ENCODE measurements around the gene LRP1B.

Gene LRP1B

DNA sequence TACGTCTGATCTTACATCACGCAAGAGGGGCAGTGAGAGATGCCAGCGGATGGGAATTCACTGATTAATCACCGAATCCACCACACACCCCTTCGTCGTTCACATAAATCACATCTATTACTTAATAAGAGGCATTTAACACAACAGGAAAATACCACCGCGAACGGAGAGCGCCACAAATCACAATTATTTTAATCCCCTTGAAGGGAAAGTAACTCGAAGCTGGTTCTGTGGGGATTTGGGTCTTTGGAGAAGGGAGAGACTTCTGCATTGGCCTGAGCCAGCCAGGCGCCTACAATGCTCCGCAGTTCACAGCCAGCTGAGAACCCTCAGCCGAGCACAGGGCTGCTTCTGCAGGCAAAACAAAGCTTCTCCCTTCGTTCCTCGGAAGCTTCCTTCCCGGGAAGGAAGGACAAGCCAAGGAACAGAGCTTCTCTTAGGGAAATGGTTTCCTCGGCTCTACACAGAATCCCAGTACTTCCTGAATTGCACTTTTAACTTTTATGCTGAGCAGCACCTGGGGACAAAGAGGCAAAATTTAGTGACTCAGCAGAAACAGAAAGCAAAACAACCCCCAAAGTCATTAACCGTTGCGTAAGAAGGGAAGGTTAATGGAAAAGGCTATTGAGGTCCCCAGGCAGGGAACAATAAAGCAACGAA, at the start of gene LRP1B:
LRP1B (minus strand) TSS at position 7 of the 660 bp plus-strand sequence. CDS start 287 bp downstream, outside the sequence.
- no peak for DNase-seq

DNA sequence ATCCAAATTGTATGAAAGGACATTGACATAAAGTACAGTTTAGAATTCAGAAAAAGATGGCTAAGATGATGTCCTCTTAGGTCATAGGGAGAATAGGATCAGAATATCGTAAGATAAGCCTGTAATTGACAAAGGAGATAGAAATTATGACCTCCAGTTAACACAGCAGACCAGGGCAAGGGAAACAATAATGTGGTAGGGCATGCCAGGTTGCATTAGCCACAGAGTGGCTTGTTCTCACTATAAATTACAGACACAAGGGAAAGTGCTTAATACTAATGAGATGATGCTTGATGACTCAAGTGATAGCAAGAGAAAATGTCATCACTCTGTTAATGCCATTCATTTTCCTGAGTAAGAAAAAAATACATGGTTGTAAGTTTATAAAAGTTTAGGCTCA, 48.9 kb upstream of the LRP1B start:
- no peak for DNase-seq

DNA sequence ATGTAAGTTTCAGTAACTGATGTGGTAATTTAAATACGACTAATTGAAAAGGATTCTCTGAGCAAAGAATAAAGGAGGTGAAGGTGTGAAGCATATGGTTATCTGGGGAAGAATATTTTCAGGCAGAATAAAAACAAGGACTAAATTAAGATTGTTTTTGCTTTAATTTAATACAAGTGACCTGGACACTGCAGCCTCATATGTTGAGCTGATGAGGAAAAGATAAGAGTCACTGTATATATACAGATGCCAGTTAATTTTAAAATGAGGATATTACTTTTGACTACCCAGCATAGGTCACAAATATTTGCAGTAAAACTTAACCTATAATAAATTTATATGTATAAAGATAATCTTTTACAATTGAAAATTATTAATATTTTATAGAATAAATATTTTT, 47.8 kb upstream of the LRP1B start:
- no peak for DNase-seq

DNA sequence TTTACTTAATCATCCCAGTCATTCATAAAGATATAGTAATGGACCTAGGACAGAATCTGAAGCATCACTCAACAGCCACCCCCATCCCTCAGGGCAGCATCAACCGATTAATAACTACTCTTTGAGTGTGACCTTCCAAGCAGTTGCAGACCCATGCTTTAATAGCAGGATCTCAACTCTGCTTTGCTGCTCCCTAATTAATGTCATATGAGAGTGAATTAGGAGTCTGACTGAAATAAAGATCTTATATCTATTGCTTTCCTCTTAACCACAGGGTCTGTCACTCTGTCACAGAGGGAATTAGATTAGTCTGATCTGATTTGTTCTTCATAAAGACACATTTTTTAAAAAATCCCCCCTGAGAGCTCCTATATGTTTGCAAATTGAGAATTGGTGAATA, 46.1 kb upstream of the LRP1B start:
- no peak for DNase-seq

DNA sequence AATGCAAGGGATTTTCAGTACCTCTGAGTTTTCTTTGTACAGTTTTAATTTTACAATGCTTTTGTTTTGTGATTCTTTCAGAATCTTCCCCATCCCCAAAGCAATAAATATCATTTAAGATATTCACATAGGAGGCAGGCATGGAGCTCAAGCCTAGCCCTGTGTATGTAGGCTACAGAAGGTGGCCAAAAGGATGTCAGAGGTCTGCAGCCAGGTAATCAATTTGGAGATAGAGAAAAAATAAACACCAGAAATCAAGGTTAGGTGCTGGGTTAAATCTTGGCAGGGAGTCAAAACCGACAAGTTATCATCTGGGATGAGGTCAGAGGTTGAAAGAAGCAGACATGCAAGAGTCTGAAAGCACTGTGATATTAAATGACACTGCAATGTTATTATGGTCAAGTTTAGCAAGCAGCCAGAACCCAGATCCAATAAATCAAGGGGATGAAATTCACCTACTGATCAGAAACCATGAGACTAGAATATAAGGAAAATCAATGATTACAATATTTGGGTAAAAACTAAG, 45.1 kb upstream of the LRP1B start:
- no peak for DNase-seq

DNA sequence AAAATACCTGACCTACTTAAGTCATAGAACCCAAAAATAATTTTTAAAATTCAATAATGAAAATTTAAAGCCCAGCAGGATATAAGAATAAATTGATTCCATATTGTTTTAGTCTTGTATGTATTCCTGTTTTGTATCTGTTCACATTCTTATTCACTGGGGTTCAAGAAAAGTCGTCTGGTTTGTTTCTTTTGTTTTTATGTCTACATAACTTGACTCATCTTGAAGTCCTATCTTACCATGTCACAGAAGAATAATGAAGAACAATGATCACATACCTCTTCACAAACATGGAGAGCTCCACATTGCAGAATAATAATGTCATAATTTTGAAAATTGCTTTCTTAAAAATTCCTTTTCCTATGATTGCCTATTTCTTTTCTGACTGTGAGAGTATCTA, 43.4 kb upstream of the LRP1B start:
- no peak for DNase-seq

DNA sequence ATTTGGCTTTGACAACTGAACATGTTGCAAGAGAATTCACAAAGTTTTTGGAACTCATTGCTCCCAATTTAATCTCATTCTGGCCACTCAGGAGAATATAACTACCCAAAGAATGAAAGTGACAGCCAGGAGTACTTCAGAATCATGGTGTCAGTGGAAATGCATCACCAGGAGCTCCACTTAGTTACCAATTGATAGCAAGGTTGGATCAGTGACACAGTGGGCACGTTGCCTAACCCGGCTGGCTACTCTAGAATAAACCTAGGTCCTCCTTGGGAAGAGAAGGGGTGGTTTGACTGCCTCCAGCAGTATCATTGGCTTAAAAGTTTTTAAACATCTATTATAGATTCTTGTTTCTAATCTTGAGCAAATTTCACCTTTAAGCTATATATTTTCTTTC, 40.0 kb upstream of the LRP1B start:
- no peak for DNase-seq

DNA sequence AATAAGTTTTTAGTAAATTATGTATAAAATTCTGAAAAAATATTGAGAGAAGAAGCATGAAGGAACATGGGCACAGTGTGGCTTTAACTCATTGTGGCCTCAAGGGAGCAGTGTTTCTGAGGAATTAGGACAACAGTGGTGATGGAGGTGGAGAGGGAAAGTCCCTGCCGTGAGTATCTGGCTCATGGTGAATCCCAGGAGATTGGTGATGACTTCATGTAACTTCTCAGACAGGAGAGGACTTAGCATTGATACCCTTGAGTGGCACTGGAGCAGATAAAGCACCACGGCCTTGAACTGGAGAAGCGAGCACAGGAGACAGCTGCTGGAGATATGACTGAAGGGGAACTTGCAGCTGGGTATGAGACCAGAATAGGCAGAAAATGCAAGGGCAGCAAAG, 35.0 kb upstream of the LRP1B start:
- no peak for DNase-seq

DNA sequence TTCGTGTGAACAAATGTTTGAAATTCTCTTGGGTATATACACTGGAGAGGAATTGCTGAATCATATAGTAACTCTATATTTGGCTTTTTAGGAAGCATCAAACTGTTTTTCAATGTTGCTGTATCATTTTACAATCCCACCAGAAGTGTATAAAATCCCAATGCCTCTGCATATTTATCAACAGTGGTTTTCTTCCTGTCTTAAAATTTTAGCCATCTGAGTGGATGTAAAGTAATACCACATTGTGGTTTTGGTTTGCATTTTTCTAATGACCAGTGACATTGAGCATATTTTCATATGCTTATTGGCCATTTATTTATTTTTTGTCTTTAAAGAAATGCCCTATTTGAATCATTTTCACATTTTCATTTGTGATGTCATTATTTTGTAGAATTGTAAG, 22.8 kb upstream of the LRP1B start:
- DNase-seq = no peak

DNA sequence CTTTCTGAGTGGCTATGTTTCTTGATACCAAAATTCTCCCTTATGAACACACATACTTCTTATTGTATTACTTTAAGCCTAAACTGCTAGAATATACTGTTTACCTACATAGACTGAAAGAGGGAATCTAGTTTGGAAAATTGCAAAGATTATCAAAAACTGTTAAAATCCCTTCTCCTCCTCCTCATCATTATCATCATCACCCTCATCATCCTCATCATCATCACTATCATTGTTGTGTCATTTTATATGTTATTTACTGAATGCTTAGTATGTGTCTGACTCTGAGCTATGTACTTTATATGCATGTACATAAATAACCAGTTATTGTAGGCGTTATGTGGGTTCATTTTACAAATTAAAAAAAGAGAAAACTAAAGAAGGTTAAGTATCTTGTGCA, 19.6 kb upstream of the LRP1B start:
- DNase-seq = no peak

DNA sequence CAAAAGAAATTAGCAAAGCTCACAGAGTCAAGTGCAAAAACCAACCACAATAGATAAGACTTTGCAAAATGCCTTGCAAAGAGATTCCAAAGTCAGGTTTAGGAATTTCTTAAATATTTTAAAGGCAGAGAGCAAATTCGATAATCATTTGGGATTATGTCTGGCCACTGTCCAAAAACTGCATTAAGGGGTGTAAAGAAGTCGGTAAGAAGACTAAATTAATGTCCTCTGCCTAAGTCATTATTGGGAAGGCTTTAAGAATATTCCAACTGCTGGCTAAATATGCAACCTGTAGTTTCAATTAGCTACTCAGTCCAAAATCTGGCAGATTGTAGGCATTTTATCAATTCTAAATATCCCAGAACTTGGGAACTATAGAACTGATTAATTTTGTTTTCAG, 13.7 kb upstream of the LRP1B start:
- no peak for DNase-seq

DNA sequence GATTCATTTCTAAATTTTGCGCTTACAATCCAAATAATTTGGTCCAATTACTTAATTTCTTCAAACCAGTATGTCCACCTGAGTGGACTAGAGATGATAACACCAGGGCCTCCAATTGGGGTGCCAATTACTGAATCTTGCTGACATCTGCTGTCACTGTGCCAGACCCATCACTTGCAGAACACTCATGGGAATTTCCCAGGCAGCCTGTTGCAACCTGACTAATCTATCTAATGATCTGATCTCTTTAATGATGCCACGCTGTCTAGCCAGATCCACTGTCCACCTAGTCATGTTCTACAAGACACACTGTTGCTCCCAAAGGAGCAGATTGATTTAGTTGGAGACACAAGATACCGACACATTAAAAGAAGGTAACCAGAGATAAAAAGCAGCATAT, 11.8 kb upstream of the LRP1B start:
- no peak for DNase-seq

DNA sequence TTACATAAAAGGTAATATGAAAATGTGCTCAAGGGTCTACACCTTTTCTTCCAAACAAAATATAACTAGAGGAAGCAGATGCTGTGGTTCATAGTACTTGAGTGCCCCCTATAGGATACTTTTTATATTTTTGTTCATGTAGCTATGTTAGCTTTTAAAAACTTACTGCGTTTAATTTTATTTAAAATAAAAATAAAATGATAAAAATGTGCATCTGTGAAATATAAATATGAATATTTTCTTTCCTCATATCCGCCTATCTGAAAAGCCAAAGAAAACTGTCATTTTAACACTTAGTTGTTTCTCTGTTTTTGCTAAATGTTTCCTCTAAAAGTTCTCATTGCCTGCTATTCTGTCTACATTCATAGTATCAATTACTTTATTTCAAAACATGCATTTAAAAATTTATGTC, 9.6 kb upstream of the LRP1B start:
- DNase-seq = no peak

DNA sequence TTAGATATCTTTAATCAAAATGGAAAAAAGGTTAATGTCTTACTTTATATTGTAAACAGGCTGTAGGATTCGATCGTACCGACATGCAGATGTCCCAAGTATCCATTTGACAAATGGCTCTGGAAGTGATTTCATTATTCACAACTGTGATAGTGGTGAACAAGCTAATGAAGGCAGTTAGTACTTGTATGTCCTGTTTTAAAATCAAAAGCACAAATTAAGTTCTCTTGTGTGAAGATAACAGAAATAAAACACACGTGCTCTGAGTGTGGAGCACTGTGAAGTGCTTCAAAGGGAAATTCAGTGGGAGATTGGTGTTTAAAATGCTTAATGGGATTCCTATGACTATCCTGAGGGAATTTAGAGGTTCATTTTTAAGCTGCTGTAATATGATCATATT, 8.6 kb upstream of the LRP1B start:
- no peak for DNase-seq

DNA sequence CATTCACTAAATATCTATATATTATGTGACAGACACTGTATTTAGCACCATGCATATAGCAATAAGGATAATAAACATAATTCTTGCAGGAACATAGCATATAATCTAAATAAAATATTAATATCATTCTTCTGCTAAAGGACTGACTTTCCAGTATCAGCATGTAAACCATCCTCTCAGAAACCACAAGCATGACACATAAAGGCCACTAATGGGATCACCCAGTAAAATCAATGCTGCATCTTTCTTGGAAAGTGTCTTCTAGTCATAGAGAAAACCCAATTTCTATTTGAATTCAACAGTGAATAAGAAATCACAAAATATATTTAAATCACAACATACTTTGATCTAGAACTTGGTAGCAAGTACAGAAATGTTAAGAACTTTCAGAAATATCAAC, 5.8 kb upstream of the LRP1B start:
- no peak for DNase-seq

DNA sequence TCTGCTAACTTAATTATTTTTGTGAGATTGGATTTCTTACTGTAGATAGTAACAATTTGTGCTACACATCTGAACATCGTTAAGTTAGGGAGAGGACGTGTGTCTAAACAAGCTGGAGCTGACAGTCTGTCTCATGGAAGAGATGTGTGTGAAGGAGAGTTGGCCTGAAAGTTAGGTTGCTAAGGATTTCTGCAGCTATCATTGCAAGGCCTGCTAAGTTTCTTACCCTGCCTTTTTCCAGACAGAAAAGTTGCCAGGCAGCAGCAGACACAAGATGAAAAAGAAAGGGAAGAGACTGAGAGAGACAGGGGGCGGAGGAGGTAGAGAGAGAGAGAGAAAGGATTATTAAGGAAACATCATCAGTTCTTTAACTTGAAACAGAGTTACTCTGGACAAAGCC, 4.1 kb upstream of the LRP1B start:
- no peak for DNase-seq

DNA sequence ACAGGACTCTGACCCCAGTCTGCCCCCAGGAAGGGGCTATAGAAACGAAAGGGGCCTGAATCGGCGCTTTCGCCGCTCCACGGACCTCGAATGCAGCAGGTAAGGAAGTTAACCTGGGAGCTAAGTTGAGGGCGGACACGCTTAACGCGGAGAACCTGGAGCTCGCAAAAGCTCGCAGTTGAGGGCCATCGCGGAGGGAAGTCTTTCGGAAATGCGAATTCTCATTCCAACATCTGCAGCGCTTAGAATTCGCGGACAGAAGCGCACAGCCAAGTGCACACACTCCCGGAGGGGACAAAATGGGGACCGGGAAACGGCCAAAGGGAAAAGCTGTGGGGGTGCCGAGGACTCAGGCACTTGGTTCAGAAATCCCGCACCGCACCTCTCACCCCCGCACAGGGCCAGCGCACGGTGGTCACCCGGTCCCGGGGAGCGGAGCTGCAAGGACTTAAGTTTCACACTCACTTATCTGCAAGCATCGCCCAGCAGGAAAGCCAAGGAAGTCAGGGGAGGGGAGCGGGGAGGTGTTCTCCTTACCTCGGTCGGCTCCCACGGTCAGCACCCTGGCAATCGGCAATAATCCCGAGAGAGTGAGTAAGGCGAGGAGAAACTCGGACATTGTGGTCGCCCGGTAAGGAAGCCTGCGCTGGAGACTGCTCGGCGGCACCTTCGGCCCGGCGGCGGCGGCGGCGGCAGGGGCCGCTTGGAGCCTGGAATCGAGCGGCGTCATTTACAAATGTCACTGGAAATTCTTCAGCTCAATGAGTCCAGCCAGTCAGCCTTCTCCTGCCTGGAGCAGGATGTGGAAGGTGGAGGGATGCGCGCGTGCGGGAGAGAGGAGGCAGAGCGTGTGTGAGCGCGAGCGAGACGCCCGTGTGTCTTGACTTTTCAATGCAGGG, 456 bp downstream of the LRP1B start:
- peak; percentile 3 for DNase-seq

DNA sequence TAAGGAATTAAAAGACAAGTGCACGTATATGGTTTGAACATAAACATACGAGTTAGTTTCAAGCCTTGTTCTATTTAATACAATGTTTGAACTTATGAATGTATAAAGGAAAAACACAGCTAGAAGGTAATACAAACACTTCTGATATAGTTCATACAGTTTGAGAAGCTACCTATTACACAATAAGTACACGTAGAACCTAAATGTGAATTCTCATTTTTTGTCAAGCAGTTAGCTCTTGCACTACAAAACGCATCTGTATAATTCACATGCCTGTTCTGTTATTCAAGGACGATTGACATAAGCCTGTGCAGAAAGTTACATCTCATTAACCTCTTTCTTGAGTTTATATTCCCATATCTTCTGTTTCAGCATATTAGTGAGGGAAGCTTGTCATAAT, 2.7 kb downstream of the LRP1B start:
- DNase-seq = no peak

DNA sequence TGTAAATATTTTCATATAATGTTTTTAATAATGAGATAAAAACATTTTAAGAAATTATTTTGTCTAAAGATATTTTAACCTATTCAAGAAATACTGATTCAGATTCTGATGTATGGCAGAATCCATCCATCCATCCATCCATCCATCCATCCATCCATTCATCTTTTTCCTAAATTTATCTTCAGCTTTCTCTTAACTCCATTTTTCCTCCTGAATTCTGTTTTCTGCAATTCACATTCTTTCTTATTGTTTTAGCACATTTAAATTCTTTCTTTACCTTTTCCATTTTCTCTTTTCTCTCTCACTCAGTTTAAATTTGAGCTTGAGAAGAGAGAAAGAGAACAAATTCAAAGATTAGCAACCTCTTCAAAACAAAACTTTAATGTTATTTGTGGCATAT, 3.6 kb downstream of the LRP1B start:
- no peak for DNase-seq

DNA sequence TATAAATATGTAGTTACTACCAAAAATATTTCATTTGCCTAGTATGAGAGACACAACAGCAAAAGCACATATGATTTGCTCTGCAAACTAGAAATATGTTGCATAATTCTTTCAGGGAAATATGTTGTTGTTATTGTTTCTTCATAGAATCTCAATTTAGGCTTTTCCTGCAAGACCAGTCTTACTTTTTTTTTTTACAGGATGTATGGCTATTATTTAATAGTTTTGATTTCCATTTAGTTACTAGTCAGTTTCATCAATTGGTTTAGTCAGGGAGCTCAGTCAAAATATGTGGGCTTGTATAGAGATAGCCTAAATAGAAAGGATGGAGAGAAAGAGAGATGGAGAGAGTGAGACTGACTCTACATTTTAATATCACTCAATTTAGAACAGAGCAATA, 6.1 kb downstream of the LRP1B start:
- no peak for DNase-seq

DNA sequence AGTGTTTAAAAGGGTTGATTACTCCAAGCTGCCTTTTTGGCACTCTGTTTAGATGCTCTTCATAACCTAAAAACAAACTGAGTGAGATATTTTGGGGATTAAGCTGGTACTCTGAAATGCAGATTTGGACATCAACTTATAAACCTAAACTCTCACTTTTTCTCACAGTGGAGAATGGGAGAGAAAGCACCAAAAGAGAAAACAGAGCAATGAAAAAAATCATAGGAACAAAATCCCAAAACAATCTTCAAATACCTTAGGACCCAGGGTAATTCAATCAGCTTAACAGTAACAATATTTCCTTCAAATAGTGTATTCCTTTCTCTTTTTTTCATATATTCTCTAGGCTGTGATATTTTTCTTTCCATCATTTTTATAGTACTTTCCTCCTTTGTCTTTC, 11.5 kb downstream of the LRP1B start:
- DNase-seq = no peak

DNA sequence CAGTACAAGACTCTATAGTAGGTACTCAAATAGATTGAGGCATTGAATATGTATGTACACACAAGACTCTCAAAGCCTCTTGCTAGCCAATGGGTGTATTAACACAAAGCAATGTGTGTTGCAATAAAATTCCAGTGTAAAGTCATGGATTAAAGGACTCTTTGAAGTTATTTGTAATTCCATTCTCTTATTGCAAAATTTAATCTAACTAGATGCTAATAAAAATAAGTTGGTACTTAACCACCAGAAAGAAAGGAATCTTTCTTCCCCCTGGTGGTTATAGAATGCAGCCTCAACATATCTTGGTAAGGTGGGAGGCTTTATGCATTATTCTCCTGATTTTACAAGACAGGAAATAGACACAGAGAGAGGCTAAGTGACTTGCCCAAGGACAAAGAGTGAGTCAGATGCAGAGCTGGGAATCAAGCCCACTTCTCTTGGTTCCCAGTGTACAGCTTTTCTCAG, 18.0 kb downstream of the LRP1B start:
- DNase-seq = no peak

DNA sequence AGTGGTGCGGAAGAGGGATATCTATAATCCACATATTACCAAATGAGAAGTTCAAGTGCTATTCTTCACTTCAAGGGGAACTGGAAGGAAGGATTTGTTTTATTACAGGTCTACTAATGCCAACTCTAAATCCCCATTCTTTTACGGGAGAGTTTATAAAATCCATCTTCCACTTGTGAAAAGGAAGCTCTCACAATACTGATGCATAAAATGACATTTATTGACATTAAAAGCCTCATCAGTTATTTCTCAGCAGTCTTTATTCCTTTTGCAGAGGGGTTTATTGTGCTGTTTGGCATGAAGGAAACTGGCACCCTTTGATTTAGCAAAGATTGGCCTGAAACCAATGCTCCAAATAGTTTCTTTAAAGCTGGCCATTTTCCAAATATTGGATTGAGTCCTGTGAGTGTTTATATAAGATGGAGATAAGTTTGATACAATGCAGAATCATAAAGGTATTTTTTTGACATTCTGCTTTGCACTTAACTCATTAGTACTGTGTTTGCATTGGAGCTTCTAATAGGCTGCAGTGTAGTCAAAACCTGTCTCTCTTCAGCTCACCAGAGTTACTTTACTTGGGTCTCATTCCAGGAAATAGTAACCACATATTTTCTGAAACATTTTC, 26.6 kb downstream of the LRP1B start:
- DNase-seq = no peak

DNA sequence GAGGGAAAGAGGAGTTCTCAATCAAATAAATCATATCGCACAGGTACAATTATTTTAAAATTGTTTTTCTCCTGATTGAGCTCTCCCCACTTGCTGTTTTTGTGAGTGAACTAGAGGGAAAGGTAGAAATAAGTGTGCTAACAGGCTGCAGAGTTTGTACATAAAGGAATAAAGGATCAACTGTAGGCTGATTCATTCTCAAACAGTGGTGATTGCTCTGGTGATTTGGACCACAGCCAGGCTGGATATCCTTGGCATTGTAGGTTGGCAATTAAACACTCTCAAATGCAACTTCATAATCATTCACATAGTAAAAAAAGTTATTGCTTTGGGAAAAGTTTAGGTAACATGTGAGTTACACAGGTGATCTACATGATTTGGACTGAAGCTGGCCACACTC, 29.8 kb downstream of the LRP1B start:
- DNase-seq = no peak
